Loucy (cell line): ENCODE data around the gene CDCP2.

Experiments used
- H2AFZ ChIP-seq: fragments of 200-600 bp; sonication (generic); 2 replicates; pipeline ENCODE4 v1.6.0; 2016; ENCODE audit warnings: antibody characterized with exemption, mild to moderate bottlenecking, low read length, moderate library complexity
- H3F3A ChIP-seq: fragments of 200-600 bp; 2 replicates; pipeline ENCODE4 v1.6.0; 2016; ENCODE audit warnings: antibody characterized with exemption, low read depth, mild to moderate bottlenecking
- H3K27me3 ChIP-seq: fragments of 200-600 bp; sonication (generic); 2 replicates; pipeline ENCODE4 v1.6.1; 2014; ENCODE audit warnings: low read length, mild to moderate bottlenecking; ENCODE audit not compliant: insufficient read depth, poor library complexity, severe bottlenecking
- H3K36me3 ChIP-seq: fragments of 200-600 bp; sonication (generic); 2 replicates; pipeline ENCODE4 v1.6.1; 2016; ENCODE audit warnings: low read length; ENCODE audit not compliant: insufficient read depth
- H3K4me1 ChIP-seq: fragments of 200-600 bp; sonication (generic); 2 replicates; pipeline ENCODE4 v1.5.1; 2014; ENCODE audit warnings: low read length, mild to moderate bottlenecking; ENCODE audit not compliant: insufficient read depth, poor library complexity, severe bottlenecking
- H3K4me2 ChIP-seq: fragments of 200-600 bp; sonication (generic); 2 replicates; pipeline ENCODE4 v1.6.0; 2014; ENCODE audit warnings: antibody characterized with exemption, low read length, low read depth, mild to moderate bottlenecking; ENCODE audit not compliant: poor library complexity, severe bottlenecking
- H3K4me3 ChIP-seq: fragments of 200-600 bp; sonication (generic); 2 replicates; pipeline ENCODE4 v1.5.1; 2014; ENCODE audit warnings: low read length, mild to moderate bottlenecking, mixed read lengths; ENCODE audit not compliant: poor library complexity, severe bottlenecking
- H3K79me2 ChIP-seq: fragments of 200-600 bp; sonication (generic); 2 replicates; pipeline ENCODE4 v1.6.1; 2014; ENCODE audit warnings: low read length; ENCODE audit not compliant: insufficient read depth
- H3K9ac ChIP-seq: fragments of 200-600 bp; sonication (generic); 2 replicates; pipeline ENCODE4 v1.6.0; 2014; ENCODE audit warnings: mild to moderate bottlenecking, low read depth, low read length, moderate library complexity; ENCODE audit not compliant: poor library complexity, severe bottlenecking
- H3K9me2 ChIP-seq: fragments of 200-600 bp; sonication (generic); replicated peaks from 2 replicates; pipeline ENCODE4 v1.6.1; 2016; ENCODE audit warnings: low read depth, low read length, mixed read lengths
- H3K9me3 ChIP-seq: fragments of 200-600 bp; sonication (generic); 2 replicates; pipeline ENCODE4 v1.6.1; 2014; ENCODE audit warnings: mild to moderate bottlenecking, antibody characterized with exemption, low read length, low read depth; ENCODE audit not compliant: insufficient read depth
- H4K20me1 ChIP-seq: fragments of 200-600 bp; sonication (generic); 2 replicates; pipeline ENCODE4 v1.6.0; 2014; ENCODE audit warnings: antibody characterized with exemption, low read length, mild to moderate bottlenecking; ENCODE audit not compliant: insufficient read depth, poor library complexity, severe bottlenecking
- EZH2phosphoT487 ChIP-seq: fragments of 200-600 bp; IDR thresholded peaks from 2 replicates; pipeline ENCODE4 v1.6.1; 2018; ENCODE audit warnings: antibody characterized with exemption, mild to moderate bottlenecking, moderate library complexity, borderline replicate concordance
- TF ChIP-seq, protein P1 (sequence below): fragments of 200-600 bp; sonication (generic); conservative IDR thresholded peaks from 2 replicates; pipeline ENCODE4 v1.5.1; 2014; ENCODE audit warnings: mild to moderate bottlenecking, antibody characterized with exemption, low read length

The CDCP2 gene

DNA sequence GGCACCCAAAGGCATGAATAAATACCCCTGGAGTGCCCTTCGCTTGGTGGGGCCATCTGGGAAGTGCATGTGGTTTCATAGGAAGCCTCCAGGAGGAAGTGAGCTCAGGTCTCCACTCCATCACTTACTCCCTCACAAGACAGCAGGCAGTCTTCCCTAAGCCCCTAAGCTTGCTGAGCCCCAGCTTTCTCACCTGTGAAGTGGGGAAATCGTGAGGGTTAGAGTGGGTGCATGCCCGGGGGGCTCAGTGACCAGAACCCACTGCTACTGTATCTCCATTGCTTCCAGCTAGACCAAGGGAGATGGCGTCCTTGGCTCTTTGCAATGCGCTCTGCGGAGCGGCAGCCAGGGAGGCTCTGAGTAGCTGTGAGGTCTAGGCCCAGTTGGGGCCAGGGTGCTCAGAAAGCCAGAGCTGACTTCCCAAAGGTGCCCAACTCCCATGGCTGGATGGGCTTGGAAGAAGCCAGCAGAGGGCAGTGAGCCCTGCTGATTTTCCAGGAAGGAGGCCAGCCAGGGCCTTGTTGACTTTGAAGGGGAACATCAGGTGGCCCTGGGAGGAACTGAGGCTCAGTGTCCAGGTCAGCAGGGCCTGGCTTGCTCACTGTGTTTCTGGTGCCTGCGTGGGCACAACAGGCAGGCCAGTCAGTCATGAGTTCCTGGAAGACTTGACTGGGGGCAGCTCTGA, 27.3 kb downstream of the CDCP2 start:
- no peaks in the 10 kb centered on the region for H3K79me2 ChIP-seq
- H3K36me3 ChIP-seq = no peaks in the 10 kb centered on the region
- peaks cover 4% of the 10 kb centered on the region for H3K4me1 ChIP-seq
- no peaks in the 10 kb centered on the region for H3K27me3 ChIP-seq
- no peak overlapping the region for H3K9ac ChIP-seq
- H3K9me2 ChIP-seq = no peaks in the 10 kb centered on the region
- H3K4me3 ChIP-seq = no peak overlapping the region
- H2AFZ ChIP-seq = no peak overlapping the region
- TF ChIP-seq, protein P1, sequence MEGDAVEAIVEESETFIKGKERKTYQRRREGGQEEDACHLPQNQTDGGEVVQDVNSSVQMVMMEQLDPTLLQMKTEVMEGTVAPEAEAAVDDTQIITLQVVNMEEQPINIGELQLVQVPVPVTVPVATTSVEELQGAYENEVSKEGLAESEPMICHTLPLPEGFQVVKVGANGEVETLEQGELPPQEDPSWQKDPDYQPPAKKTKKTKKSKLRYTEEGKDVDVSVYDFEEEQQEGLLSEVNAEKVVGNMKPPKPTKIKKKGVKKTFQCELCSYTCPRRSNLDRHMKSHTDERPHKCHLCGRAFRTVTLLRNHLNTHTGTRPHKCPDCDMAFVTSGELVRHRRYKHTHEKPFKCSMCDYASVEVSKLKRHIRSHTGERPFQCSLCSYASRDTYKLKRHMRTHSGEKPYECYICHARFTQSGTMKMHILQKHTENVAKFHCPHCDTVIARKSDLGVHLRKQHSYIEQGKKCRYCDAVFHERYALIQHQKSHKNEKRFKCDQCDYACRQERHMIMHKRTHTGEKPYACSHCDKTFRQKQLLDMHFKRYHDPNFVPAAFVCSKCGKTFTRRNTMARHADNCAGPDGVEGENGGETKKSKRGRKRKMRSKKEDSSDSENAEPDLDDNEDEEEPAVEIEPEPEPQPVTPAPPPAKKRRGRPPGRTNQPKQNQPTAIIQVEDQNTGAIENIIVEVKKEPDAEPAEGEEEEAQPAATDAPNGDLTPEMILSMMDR = 0 out of 2 replicates have a peak, but pooled peaks have one; percentile 16
- TF ChIP-seq EZH2phosphoT487 = no peak
- H3F3A ChIP-seq = no peaks in the 10 kb centered on the region
- no peaks in the 10 kb centered on the region for H3K9me3 ChIP-seq
- no peak overlapping the region for H3K4me2 ChIP-seq
- no peaks in the 10 kb centered on the region for H4K20me1 ChIP-seq

- no peaks in the 10 kb centered on the region for H3F3A ChIP-seq
- H3K4me1 ChIP-seq = peaks cover 4% of the 10 kb centered on the region
- H3K9me3 ChIP-seq = no peaks in the 10 kb centered on the region
- H3K4me3 ChIP-seq = no peak overlapping the region
- no peak overlapping the region for H3K9ac ChIP-seq
- H3K4me2 ChIP-seq = no peak overlapping the region
- H3K27me3 ChIP-seq = no peaks in the 10 kb centered on the region
- H3K36me3 ChIP-seq = no peaks in the 10 kb centered on the region
- no peaks in the 10 kb centered on the region for H4K20me1 ChIP-seq
- TF ChIP-seq, protein P1 = no peak
- no peak for TF ChIP-seq EZH2phosphoT487
- no peaks in the 10 kb centered on the region for H3K79me2 ChIP-seq
- no peaks in the 10 kb centered on the region for H3K9me2 ChIP-seq
- H2AFZ ChIP-seq = no peak overlapping the region
Observed at GRCh38 chr1:54124906-54125305, 27.9 kb downstream of the CDCP2 start.

GRCh38 chr1:54124472-54124871, 28.3 kb downstream of the CDCP2 start:
- no peak overlapping the region for H3K9ac ChIP-seq
- H3K9me2 ChIP-seq = no peaks in the 10 kb centered on the region
- H3K4me2 ChIP-seq = no peak overlapping the region
- H3K4me1 ChIP-seq = peaks cover 4% of the 10 kb centered on the region
- H3K79me2 ChIP-seq = no peaks in the 10 kb centered on the region
- no peaks in the 10 kb centered on the region for H3F3A ChIP-seq
- no peaks in the 10 kb centered on the region for H3K36me3 ChIP-seq
- no peaks in the 10 kb centered on the region for H3K9me3 ChIP-seq
- H3K27me3 ChIP-seq = no peaks in the 10 kb centered on the region
- TF ChIP-seq, protein P1 = no peak
- TF ChIP-seq EZH2phosphoT487 = no peak
- no peak overlapping the region for H3K4me3 ChIP-seq
- no peak overlapping the region for H2AFZ ChIP-seq
- no peaks in the 10 kb centered on the region for H4K20me1 ChIP-seq
